Upper lobe of right lung (tissue), 1 donor: ENCODE results near the gene KLHDC7B. TPM values are rescaled to one million over a fixed set of nuclear protein-coding genes. Genes with fewer than 3 reads are reported as not detected.
A peak's percentile ranks its signal among the peaks of the same experiment; 100 is the strongest.

Source experiments
- ATAC-seq: fragments of 200-7000 bp; cut with Tn5 transposase; one replicate; pipeline ENCODE4 v1.9.1; 2020; ENCODE audit warnings: mild to moderate bottlenecking, moderate library complexity
- DNase-seq: peaks from one replicate; pipeline ENCODE4 v3.0.0-alpha.2; 2020
- H3K27ac ChIP-seq: fragments of 200-600 bp; one replicate; pipeline ENCODE4 v1.8.0; 2022
- H3K27me3 ChIP-seq: fragments of 200-600 bp; one replicate; pipeline ENCODE4 v1.8.0; 2022; ENCODE audit warnings: mild to moderate bottlenecking
- H3K36me3 ChIP-seq: fragments of 200-600 bp; one replicate; pipeline ENCODE4 v1.8.0; 2022
- H3K4me1 ChIP-seq: fragments of 200-600 bp; one replicate; pipeline ENCODE4 v1.8.0; 2022
- H3K4me3 ChIP-seq: fragments of 200-600 bp; one replicate; pipeline ENCODE4 v1.8.0; 2022; ENCODE audit warnings: mild to moderate bottlenecking
- H3K9me3 ChIP-seq: fragments of 200-600 bp; one replicate; pipeline ENCODE4 v1.8.0; 2022
- CTCF ChIP-seq: fragments of 200-600 bp; IDR thresholded peaks from one replicate; pipeline ENCODE4 v1.8.0; 2022; ENCODE audit warnings: antibody characterized with exemption
- intact Hi-C: fragments of 100-400 bp; cut with DNase I; formaldehyde crosslinking; loops from one replicate; pipeline ENCODE4 v1.11.0; 2022
- total RNA-seq: library from RNA; stranded (reverse); fragmentation: NEBNext Ultra II Directional; extraction: Animal tissue kit (Norgen Biotek cat#: 25700); gene quantifications from one replicate; pipeline ENCODE4 v1.2.1, GENCODE V29; 2021
- donor health status: DM: no; HTN: yes; CAD: no; lungs with severe emphysema.

KLHDC7B gene
- total RNA-seq, 1 donor from 2014 or later: 0.69 TPM

DNA sequence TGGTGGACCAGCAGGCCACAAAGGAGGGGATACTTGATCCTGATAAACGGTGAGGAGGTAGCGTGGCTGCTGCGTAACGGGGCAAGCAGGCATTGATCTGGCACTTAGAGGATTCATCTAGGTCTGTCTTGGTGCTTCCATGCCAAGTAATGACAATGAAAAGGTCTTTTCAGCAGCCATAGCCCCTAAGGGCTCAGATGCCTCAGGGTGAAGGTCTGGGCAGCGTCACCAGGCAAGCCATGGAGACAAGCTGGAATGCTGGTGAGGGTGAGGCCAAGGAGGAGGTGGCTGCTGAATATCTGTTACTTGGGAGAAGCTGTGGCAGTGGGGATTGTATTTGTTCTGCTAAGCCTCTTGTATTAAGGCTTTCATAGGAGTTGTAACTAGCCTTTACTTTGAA, 41.7 kb downstream of the KLHDC7B start:
- Histone ChIP-seq H3K9me3 (no peaks in the 10 kb centered on the region), H3K27ac (no peak overlapping the region), H3K4me3 (no peak overlapping the region), H3K4me1 (peaks cover 4% of the 10 kb centered on the region), H3K36me3 (no peaks in the 10 kb centered on the region), H3K27me3 (no peaks in the 10 kb centered on the region)
- intact Hi-C loops: no loop called here
- no peak for ATAC-seq
- TF ChIP-seq CTCF: no peak
- peak; percentile 25 for DNase-seq

DNA sequence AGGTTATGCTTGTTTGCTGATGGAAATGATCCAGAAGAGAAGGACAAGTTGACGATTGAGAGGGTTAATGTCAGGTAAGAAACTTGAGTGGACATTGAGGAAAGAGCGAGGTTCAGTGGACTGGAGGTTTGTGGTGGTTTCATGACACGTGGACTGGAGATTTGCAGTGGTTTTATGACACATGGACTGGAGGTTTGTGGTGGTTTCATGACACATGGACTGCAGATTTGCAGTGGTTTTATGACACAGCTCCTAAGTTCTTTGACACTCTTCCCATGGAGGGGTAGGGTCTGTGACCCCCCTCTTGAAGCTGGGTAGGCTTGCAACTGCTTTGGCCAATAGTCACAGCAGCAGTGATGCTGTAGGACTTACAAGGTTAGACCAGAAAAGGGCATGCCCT, 49.5 kb downstream of the KLHDC7B start:
- Histone ChIP-seq H3K4me3 (no peak overlapping the region), H3K27me3 (peaks cover 17% of the 10 kb centered on the region), H3K27ac (no peak overlapping the region), H3K4me1 (no peaks in the 10 kb centered on the region), H3K9me3 (no peaks in the 10 kb centered on the region), H3K36me3 (no peaks in the 10 kb centered on the region)
- DNase-seq: no peak
- ATAC-seq: no peak
- intact Hi-C loops: no loop called here
- no peak for TF ChIP-seq CTCF

- Histone ChIP-seq H3K27me3 (peaks cover 26% of the 10 kb centered on the region), H3K4me3 (no peak overlapping the region), H3K36me3 (no peaks in the 10 kb centered on the region), H3K4me1 (no peaks in the 10 kb centered on the region), H3K27ac (no peak overlapping the region), H3K9me3 (no peaks in the 10 kb centered on the region)
- TF ChIP-seq CTCF: no peak
- intact Hi-C loops: no loop called here
- ATAC-seq: no peak
- DNase-seq: peak; percentile 15
These were observed 51.4 kb downstream of the KLHDC7B start for GRCh38 chr22:50597097-50597496.

GRCh38 chr22:50599816-50600455, 54.2 kb downstream of the KLHDC7B start:
- Histone ChIP-seq H3K27me3 (peaks cover 51% of the 10 kb centered on the region), H3K4me1 (no peaks in the 10 kb centered on the region), H3K27ac (no peak overlapping the region), H3K9me3 (no peaks in the 10 kb centered on the region), H3K36me3 (no peaks in the 10 kb centered on the region), H3K4me3 (peak overlapping the region; percentile 37)
- peak; percentile 85 for ATAC-seq
- DNase-seq: no peak
- no peak for TF ChIP-seq CTCF
- intact Hi-C loops: no loop called here

DNA sequence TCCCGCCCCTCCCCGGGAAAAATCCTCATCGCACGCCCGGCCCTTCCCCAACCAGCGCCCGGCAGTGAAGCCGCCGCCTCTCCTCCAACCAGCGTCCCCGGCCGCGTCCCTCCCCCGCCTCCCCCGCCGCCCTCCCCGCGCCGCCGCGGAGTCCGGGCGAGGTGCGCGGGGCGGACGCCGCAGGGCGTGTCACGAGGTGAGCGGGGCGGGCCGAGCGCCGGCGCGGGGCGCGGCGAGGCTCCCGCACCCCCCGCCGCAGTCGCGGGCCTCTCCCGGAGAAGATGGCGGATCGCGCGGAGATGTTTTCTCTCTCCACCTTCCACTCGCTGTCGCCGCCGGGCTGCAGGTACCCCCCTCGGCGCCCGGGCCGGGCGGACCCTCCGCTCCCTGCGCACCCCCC, 54.8 kb downstream of the KLHDC7B start, which contains the start of gene MAPK8IP2:
TSS of gene MAPK8IP2 (plus strand) at position 256 of the 400 bp plus-strand sequence. CDS start at position 282, 26 bp downstream.
- no peaks in the 10 kb centered on the region for H3K9me3 ChIP-seq
- DNase-seq (no peak), ATAC-seq (peak; percentile 52)
- no peak for TF ChIP-seq CTCF
- intact Hi-C loops: no loop called here
- H3K36me3 ChIP-seq: no peaks in the 10 kb centered on the region
- H3K27me3 ChIP-seq: peaks cover 55% of the 10 kb centered on the region
- no peaks in the 10 kb centered on the region for H3K4me1 ChIP-seq
- H3K4me3 ChIP-seq: peak within 1 kb of the TSS; percentile 37
- no peak within 1 kb of the TSS for H3K27ac ChIP-seq

Other genes starting within 250 kb of the KLHDC7B start
- gene PLXNB2, start 238.3 kb upstream of the KLHDC7B start, total RNA-seq: 308 TPM
- 9.3 TPM for gene DENND6B, start 218.9 kb upstream of the KLHDC7B start, total RNA-seq
- 54.0 TPM for gene PPP6R2, start 202.6 kb upstream of the KLHDC7B start, total RNA-seq
- 69.4 TPM for gene SBF1, start 70.9 kb upstream of the KLHDC7B start, total RNA-seq
- gene ADM2, start 64.4 kb upstream of the KLHDC7B start, total RNA-seq: 2.6 TPM
- gene MIOX, start 59.0 kb upstream of the KLHDC7B start, total RNA-seq: not detected
- gene LMF2, start 38.2 kb upstream of the KLHDC7B start, total RNA-seq: 65.8 TPM
- 51.8 TPM for gene NCAPH2, start 37.7 kb upstream of the KLHDC7B start, total RNA-seq
- gene SCO2, start 20.3 kb upstream of the KLHDC7B start, total RNA-seq: 3.1 TPM
- 122 TPM for gene TYMP, start 15.9 kb upstream of the KLHDC7B start, total RNA-seq
- not detected for gene SYCE3, start 17.0 kb downstream of the KLHDC7B start, total RNA-seq
- 12.7 TPM for gene CPT1B, start 32.5 kb downstream of the KLHDC7B start, total RNA-seq
- 66.7 TPM for gene CHKB, start 37.0 kb downstream of the KLHDC7B start, total RNA-seq
- gene MAPK8IP2, start 54.9 kb downstream of the KLHDC7B start, total RNA-seq: 2.6 TPM
- 46.4 TPM for gene ARSA, start 82.3 kb downstream of the KLHDC7B start, total RNA-seq
- gene SHANK3, start 126.9 kb downstream of the KLHDC7B start, total RNA-seq: 59.9 TPM
- gene ACR, start 192.3 kb downstream of the KLHDC7B start, total RNA-seq: 4.5 TPM
- gene RABL2B, start 237.7 kb downstream of the KLHDC7B start, total RNA-seq: 27.0 TPM